ENCODE data around the gene QRICH2. TPM values are rescaled to one million over a fixed set of nuclear protein-coding genes. Genes with fewer than 3 reads are reported as not detected.

Gene QRICH2
- total and polyA plus RNA-seq, 10 of the 15 experiments (the other 5 are each of a cell fraction or from before 2014, with no cell fraction given), result 0.04 to 0.72 (median 0.25) TPM

GRCh38 chr17:76326306-76326705 is 18.2 kb upstream of the QRICH2 start (continued):
- TF ChIP-seq, protein P1, sequence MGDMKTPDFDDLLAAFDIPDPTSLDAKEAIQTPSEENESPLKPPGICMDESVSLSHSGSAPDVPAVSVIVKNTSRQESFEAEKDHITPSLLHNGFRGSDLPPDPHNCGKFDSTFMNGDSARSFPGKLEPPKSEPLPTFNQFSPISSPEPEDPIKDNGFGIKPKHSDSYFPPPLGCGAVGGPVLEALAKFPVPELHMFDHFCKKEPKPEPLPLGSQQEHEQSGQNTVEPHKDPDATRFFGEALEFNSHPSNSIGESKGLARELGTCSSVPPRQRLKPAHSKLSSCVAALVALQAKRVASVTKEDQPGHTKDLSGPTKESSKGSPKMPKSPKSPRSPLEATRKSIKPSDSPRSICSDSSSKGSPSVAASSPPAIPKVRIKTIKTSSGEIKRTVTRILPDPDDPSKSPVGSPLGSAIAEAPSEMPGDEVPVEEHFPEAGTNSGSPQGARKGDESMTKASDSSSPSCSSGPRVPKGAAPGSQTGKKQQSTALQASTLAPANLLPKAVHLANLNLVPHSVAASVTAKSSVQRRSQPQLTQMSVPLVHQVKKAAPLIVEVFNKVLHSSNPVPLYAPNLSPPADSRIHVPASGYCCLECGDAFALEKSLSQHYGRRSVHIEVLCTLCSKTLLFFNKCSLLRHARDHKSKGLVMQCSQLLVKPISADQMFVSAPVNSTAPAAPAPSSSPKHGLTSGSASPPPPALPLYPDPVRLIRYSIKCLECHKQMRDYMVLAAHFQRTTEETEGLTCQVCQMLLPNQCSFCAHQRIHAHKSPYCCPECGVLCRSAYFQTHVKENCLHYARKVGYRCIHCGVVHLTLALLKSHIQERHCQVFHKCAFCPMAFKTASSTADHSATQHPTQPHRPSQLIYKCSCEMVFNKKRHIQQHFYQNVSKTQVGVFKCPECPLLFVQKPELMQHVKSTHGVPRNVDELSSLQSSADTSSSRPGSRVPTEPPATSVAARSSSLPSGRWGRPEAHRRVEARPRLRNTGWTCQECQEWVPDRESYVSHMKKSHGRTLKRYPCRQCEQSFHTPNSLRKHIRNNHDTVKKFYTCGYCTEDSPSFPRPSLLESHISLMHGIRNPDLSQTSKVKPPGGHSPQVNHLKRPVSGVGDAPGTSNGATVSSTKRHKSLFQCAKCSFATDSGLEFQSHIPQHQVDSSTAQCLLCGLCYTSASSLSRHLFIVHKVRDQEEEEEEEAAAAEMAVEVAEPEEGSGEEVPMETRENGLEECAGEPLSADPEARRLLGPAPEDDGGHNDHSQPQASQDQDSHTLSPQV (IDR thresholded peaks at IDR 0.05), result no peak
- no peak for TF ChIP-seq WRNIP1 (IDR thresholded peaks at IDR 0.05; ENCODE audit: borderline replicate concordance, low read depth, low read length)
- no peak for TF ChIP-seq SREBF2 (IDR thresholded peaks at IDR 0.05; ENCODE audit: low read length)
- TF ChIP-seq JUNB (IDR thresholded peaks at IDR 0.05), result no peak
- TF ChIP-seq LARP7 (IDR thresholded peaks at IDR 0.05), result no peak
- no peak for TF ChIP-seq EGR1 (IDR thresholded peaks at IDR 0.05; ENCODE audit: borderline replicate concordance in 1 of 2, low read depth in 2 of 2, low read length in 2 of 2)
- no peak for TF ChIP-seq BHLHE40 (IDR thresholded peaks at IDR 0.05; ENCODE audit: borderline replicate concordance in 1 of 2, low read depth in 2 of 2, low read length in 1 of 2)
- no peak for TF ChIP-seq CUX1 (IDR thresholded peaks at IDR 0.05; ENCODE audit: insufficient replicate concordance, low read depth, low read length)
- no peak for TF ChIP-seq ATF2 (IDR thresholded peaks at IDR 0.05; ENCODE audit: low read length)
